ENCODE measurements around the gene TRPV4.

- TF ChIP-seq CTCF (IDR thresholded peaks at IDR 0.05) (no peak), POLR2A (IDR thresholded peaks at IDR 0.05) (no peak)
Observed at GRCh38 chr12:109789526-109790048, 43.6 kb downstream of the TRPV4 start.

Measured in uterus (tissue), 2 donors.